GM12801 (cell line): ENCODE measurements around the gene IFNA13.

Experiments used
- CTCF ChIP-seq: IDR thresholded peaks from one replicate; pipeline ENCODE4 v1.5.1; 2011; ENCODE audit warnings: control low read depth; ENCODE audit not compliant: insufficient read length; ENCODE audit errors: extremely low read depth

IFNA13 gene

GRCh38 chr9:21336457-21336856 lies 31.4 kb downstream of the IFNA13 start:
- TF ChIP-seq CTCF = no peak

- TF ChIP-seq CTCF = no peak
Observed at GRCh38 chr9:21334701-21335632, 32.9 kb downstream of the IFNA13 start, which contains the start of gene KLHL9. TSS of gene KLHL9 (minus strand) at chr9:21335404. CDS start at chr9:21334859, 545 bp downstream.

GRCh38 chr9:21333226-21333625 lies 34.6 kb downstream of the IFNA13 start:
- no peak for TF ChIP-seq CTCF

GRCh38 chr9:21331676-21332402 lies 36.0 kb downstream of the IFNA13 start:
- TF ChIP-seq CTCF = no peak

GRCh38 chr9:21326526-21327139 lies 41.2 kb downstream of the IFNA13 start:
- TF ChIP-seq CTCF = no peak

- TF ChIP-seq CTCF = no peak
Observed at GRCh38 chr9:21324047-21324446, 43.8 kb downstream of the IFNA13 start.

- no peak for TF ChIP-seq CTCF
Observed at GRCh38 chr9:21322911-21323461, 44.9 kb downstream of the IFNA13 start.
